Activated CD4-positive, alpha-beta T cell treated with anti-CD3 and anti-CD28 coated beads, Interleukin-2, Interleukin-6, amounts not matched to agents 100 ng/mL and 50 ng/mL, durations not matched to agents 16 hours and 8 hours (primary cell): ENCODE measurements around the gene CHGA.

Experiments
- DNase-seq: peaks from one replicate; pipeline ENCODE4 v3.0.0-alpha.2; 2020

The CHGA gene

GRCh38 chr14:92984082-92984788 is 61.3 kb downstream of the CHGA start:
- DNase-seq, result no peak
